GM13976 (cell line): Measurements from ENCODE around the gene PHF14.

Source experiments
- DNase-seq: peaks from one replicate; pipeline ENCODE4 v3.0.0; 2012; ENCODE audit warnings: low spot score
- in situ Hi-C: fragments of 300-500 bp; cut with MboI; formaldehyde crosslinking; loops from one replicate; pipeline ENCODE4 v1.12.0; 2022; ENCODE audit warnings: low sequenced_read_pairs, mixed read lengths, inconsistent platforms; ENCODE audit not compliant: unreplicated experiment
- TF ChIP-seq, protein P1 (sequence below): IDR thresholded peaks from 2 replicates; pipeline ENCODE4 v1.5.1; 2012; ENCODE audit warnings: borderline replicate concordance, mild to moderate bottlenecking; ENCODE audit not compliant: insufficient read depth; ENCODE audit errors: extremely low read depth, missing control alignments, control extremely low read depth

The PHF14 gene

GRCh38 chr7:11078247-11078834 lies 104.7 kb downstream of the PHF14 start:
- DNase-seq: peak; percentile 20
- TF ChIP-seq, protein P1, sequence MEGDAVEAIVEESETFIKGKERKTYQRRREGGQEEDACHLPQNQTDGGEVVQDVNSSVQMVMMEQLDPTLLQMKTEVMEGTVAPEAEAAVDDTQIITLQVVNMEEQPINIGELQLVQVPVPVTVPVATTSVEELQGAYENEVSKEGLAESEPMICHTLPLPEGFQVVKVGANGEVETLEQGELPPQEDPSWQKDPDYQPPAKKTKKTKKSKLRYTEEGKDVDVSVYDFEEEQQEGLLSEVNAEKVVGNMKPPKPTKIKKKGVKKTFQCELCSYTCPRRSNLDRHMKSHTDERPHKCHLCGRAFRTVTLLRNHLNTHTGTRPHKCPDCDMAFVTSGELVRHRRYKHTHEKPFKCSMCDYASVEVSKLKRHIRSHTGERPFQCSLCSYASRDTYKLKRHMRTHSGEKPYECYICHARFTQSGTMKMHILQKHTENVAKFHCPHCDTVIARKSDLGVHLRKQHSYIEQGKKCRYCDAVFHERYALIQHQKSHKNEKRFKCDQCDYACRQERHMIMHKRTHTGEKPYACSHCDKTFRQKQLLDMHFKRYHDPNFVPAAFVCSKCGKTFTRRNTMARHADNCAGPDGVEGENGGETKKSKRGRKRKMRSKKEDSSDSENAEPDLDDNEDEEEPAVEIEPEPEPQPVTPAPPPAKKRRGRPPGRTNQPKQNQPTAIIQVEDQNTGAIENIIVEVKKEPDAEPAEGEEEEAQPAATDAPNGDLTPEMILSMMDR: no peak
- in situ Hi-C loops: no loop called here

GRCh38 chr7:11079907-11080306 lies 106.2 kb downstream of the PHF14 start:
- TF ChIP-seq, protein P1: no peak
- in situ Hi-C loops: no loop called here
- no peak for DNase-seq

DNA sequence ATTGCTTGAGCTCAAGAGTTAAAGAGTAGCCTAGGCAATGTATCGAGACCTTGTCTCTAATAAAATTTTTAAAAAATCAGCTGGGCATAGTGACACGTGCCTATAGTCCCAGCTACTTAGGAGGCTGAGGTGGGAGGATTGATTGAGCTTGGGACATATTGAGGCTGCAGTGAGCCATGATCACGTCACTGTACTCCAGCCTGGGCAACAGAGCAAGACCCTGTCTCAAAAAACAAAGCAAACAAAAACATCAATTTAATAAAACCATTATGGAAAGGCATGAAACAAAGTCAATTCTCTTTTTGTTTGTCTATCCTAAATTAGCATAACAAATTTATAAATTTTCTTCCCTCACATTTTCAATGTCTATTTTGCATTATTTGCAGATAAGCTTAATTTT lies 108.4 kb downstream of the PHF14 start:
- TF ChIP-seq, protein P1: no peak
- no peak for DNase-seq
- in situ Hi-C loops: no loop called here

- TF ChIP-seq, protein P1: no peak
Measured at GRCh38 chr7:11082552-11083213, 109.0 kb downstream of the PHF14 start.

GRCh38 chr7:11083214-11083568 lies 109.5 kb downstream of the PHF14 start:
- DNase-seq: no peak
- TF ChIP-seq, protein P1: no peak
- in situ Hi-C loops: no loop called here

More at GRCh38 chr7:11082552-11083213, 109.0 kb downstream of the PHF14 start:
- in situ Hi-C loops: no loop called here
- DNase-seq: no peak

DNA sequence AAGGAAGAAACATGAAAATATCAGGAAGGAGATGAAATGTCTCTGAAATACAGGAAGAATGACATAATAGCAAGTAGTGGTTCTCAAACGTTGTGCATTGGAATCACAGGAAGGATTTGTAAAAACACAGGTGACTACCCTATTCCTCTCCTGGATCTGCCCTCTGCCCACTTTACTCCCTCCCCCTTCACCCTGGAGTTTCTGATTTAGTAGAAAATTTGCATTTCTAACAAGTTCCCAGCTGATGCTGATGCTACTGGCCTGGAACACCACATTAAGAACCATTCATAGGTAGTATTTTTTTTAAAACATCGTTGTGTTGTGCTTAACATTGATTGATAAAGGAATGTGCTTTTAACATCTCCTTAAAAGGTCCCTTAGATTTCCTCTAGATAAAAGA lies 130.9 kb downstream of the PHF14 start:
- TF ChIP-seq, protein P1: no peak
- DNase-seq: no peak
- in situ Hi-C loops: no loop called here
